HCT116 (cell line): ENCODE results near the gene SNTG2. TPM values are rescaled to one million over a fixed set of nuclear protein-coding genes. Genes with fewer than 3 reads are reported as not detected.

Experiments used
- ATAC-seq: fragments of 200-7000 bp; cut with Tn5 transposase; 2 replicates; pipeline ENCODE4 v1.9.1; 2020; ENCODE audit warnings: mild to moderate bottlenecking, moderate library complexity
- BruUV-seq: library from RNA; stranded (reverse); fragments of 400-500 nt; replicated peaks from 2 replicates; lab custom pipeline; 2021; lab: Mats Ljungman, UMichigan
- CTCF ChIA-PET: fragments of 300-600 bp; sonication (Branson Sonifier 250); formaldehyde crosslinking; loops from one replicate; lab custom pipeline; 2021; ENCODE audit warnings: antibody characterized with exemption; lab: Charles Lee
- POLR2A ChIA-PET: fragments of 300-600, 350-600 bp; sonication (Branson Sonifier 250); formaldehyde crosslinking; loops from one replicate; lab custom pipeline; 2021; ENCODE audit warnings: antibody characterized with exemption; lab: Charles Lee
- RAD21 ChIA-PET, 2 experiments: fragments of 300-600 bp; sonication (Branson Sonifier 250); formaldehyde crosslinking; loops; one replicate each; lab custom pipeline; 2023; ENCODE audit warnings: low total read pairs in 2 of 2; ENCODE audit not compliant: uncharacterized antibody in 2 of 2, unreplicated experiment in 2 of 2, low non-redundant PET in 1 of 2; lab: Charles Lee
- DNase-seq: peaks from one replicate; pipeline ENCODE4 v3.0.0-alpha.2; 2010; ENCODE audit warnings: low read depth, low spot score
- H2AFZ ChIP-seq: fragments of 200-600 bp; shearing (Covaris generic), sonication (generic); 2 replicates; pipeline ENCODE4 v1.6.1; 2017; ENCODE audit warnings: low read depth, mixed run types, mixed read lengths, antibody characterized with exemption, low read length; ENCODE audit not compliant: poor library complexity, severe bottlenecking
- H3K27ac ChIP-seq: 2 replicates; pipeline ENCODE4 v1.5.1; 2012; ENCODE audit warnings: low read depth, low read length
- H3K27me3 ChIP-seq: fragments of 200-600 bp; sonication (generic); 2 replicates; pipeline ENCODE4 v1.6.1; 2016; ENCODE audit warnings: mixed run types, low read length, mixed read lengths; ENCODE audit not compliant: insufficient read depth
- H3K36me3 ChIP-seq, 2 experiments: fragments of 200-500 bp in 1 of 2; fragments of 200-600 bp in 1 of 2; sonication (Bioruptor generic) in 1 of 2; sonication (generic) in 1 of 2; 2 replicates each; pipeline versions ENCODE4 v1.5.1 to v1.6.1; 2014 to 2016; ENCODE audit warnings: low read length in 2 of 2, inconsistent platforms in 1 of 2, mixed read lengths in 1 of 2, mixed run types in 1 of 2; ENCODE audit not compliant: insufficient read depth in 2 of 2, control insufficient read depth in 1 of 2
- H3K4me1 ChIP-seq, 2 experiments: fragments of 200-600 bp in 1 of 2; sonication (generic) in 1 of 2; 2 replicates each; pipeline versions ENCODE4 v1.5.1 to v1.6.1; 2012 to 2017; ENCODE audit warnings: low read length in 2 of 2, inconsistent platforms in 1 of 2, mild to moderate bottlenecking in 1 of 2, mixed read lengths in 1 of 2, mixed run types in 1 of 2, moderate library complexity in 1 of 2; ENCODE audit not compliant: insufficient read depth in 2 of 2, control insufficient read depth in 1 of 2
- H3K4me2 ChIP-seq: fragments of 200-600 bp; sonication (generic); 2 replicates; pipeline ENCODE4 v1.6.1; 2017; ENCODE audit warnings: mixed run types, low read length, mixed read lengths
- H3K4me3 ChIP-seq, 2 experiments: fragments of 200-600 bp in 1 of 2; sonication (generic) in 1 of 2; replicated peaks in 1 of 2; 2 replicates each; pipeline ENCODE4 v1.5.1; 2011 to 2016; ENCODE audit warnings: low read length in 2 of 2, control low read depth in 1 of 2, low read depth in 1 of 2, mild to moderate bottlenecking in 1 of 2, mixed read lengths in 1 of 2, mixed run types in 1 of 2
- H3K79me2 ChIP-seq: fragments of 200-600 bp; sonication (generic); 2 replicates; pipeline ENCODE4 v1.6.1; 2017; ENCODE audit warnings: mild to moderate bottlenecking, mixed run types, low read length, moderate library complexity, mixed read lengths; ENCODE audit not compliant: insufficient read depth
- H3K9ac ChIP-seq: fragments of 200-600 bp; sonication (generic); 2 replicates; pipeline ENCODE4 v1.6.1; 2016; ENCODE audit warnings: low read length, mixed read lengths
- H3K9me2 ChIP-seq: fragments of 200-600 bp; sonication (generic), shearing (Covaris generic); 2 replicates; pipeline ENCODE4 v1.6.1; 2017; ENCODE audit warnings: mixed run types, mild to moderate bottlenecking, moderate library complexity; ENCODE audit not compliant: insufficient read depth
- H3K9me3 ChIP-seq, 2 experiments: fragments of 200-500 bp in 1 of 2; fragments of 200-600 bp in 1 of 2; sonication (Bioruptor generic) in 1 of 2; sonication (generic) in 1 of 2; 2 replicates each; pipeline ENCODE4 v1.6.1; 2014 to 2017; ENCODE audit warnings: low read length in 2 of 2, mixed read lengths in 2 of 2, inconsistent platforms in 1 of 2, low read depth in 1 of 2, mild to moderate bottlenecking in 1 of 2, mixed run types in 1 of 2, moderate library complexity in 1 of 2; ENCODE audit not compliant: control insufficient read depth in 1 of 2, insufficient read depth in 1 of 2
- H4K20me1 ChIP-seq: fragments of 200-600 bp; sonication (generic), shearing (Covaris generic); 2 replicates; pipeline ENCODE4 v1.6.1; 2017; ENCODE audit warnings: mixed run types, mild to moderate bottlenecking, moderate library complexity; ENCODE audit not compliant: insufficient read depth
- CBX3 ChIP-seq: IDR thresholded peaks from 2 replicates; pipeline ENCODE4 v1.6.1; 2012; ENCODE audit warnings: low read depth
- CEBPB ChIP-seq: IDR thresholded peaks from 2 replicates; pipeline ENCODE4 v1.6.1; 2012; ENCODE audit warnings: low read depth
- EZH2 ChIP-seq: fragments of 200-600 bp; sonication (generic); IDR thresholded peaks from 2 replicates; pipeline ENCODE4 v1.6.1; 2017; ENCODE audit warnings: antibody characterized with exemption, mixed run types
- EZH2phosphoT487 ChIP-seq: fragments of 200-600 bp; IDR thresholded peaks from 2 replicates; pipeline ENCODE4 v1.6.1; 2018; ENCODE audit warnings: antibody characterized with exemption, borderline replicate concordance
- FOSL1 ChIP-seq: IDR thresholded peaks from 2 replicates; pipeline ENCODE4 v1.6.1; 2012; ENCODE audit warnings: low read depth
- JUND ChIP-seq: IDR thresholded peaks from 2 replicates; pipeline ENCODE4 v1.6.1; 2012
- MAX ChIP-seq: IDR thresholded peaks from 2 replicates; pipeline ENCODE4 v1.6.1; 2012
- POLR2A ChIP-seq: IDR thresholded peaks from 2 replicates; pipeline ENCODE4 v1.7.0; 2011; ENCODE audit warnings: borderline replicate concordance; ENCODE audit not compliant: insufficient read depth, insufficient read length; ENCODE audit errors: extremely low read depth
- POLR2AphosphoS5 ChIP-seq: IDR thresholded peaks from 2 replicates; pipeline ENCODE4 v1.6.1; 2011; ENCODE audit warnings: mild to moderate bottlenecking, low read depth, low read length, moderate library complexity
- RAD21 ChIP-seq: IDR thresholded peaks from 2 replicates; pipeline ENCODE4 v1.6.1; 2012; ENCODE audit warnings: low read depth, mild to moderate bottlenecking
- TCF7L2 ChIP-seq: IDR thresholded peaks from 2 replicates; pipeline ENCODE4 v1.7.0; 2011; ENCODE audit warnings: borderline replicate concordance, inconsistent platforms; ENCODE audit not compliant: insufficient read depth, insufficient read length; ENCODE audit errors: extremely low read depth
- ZNF274 ChIP-seq: fragments of 200-500 bp; sonication (Bioruptor generic); IDR thresholded peaks from 2 replicates; pipeline ENCODE4 v1.6.1; 2014; ENCODE audit warnings: mild to moderate bottlenecking, low read depth, low read length, inconsistent platforms
- intact Hi-C: fragments of 100-400 bp; cut with micrococcal nuclease; formaldehyde crosslinking; loops from 2 replicates; pipeline ENCODE4 v1.10.0; 2022
- total RNA-seq: library from RNA; stranded (reverse); gene quantifications from one replicate; pipeline ENCODE4 v1.2.1, GENCODE V29; 2021; ENCODE audit not compliant: unreplicated experiment
- TF ChIP-seq, protein P1 (sequence below): IDR thresholded peaks from 2 replicates; pipeline ENCODE4 v1.6.1; 2012; ENCODE audit warnings: low read depth
- TF ChIP-seq, protein P2 (sequence below), 3 experiments: fragments of 200-600 bp in 1 of 3; sonication (generic) in 1 of 3; IDR thresholded peaks in 2 of 3; conservative IDR thresholded peaks in 1 of 3; 2 replicates each; pipeline ENCODE4 v1.5.1; 2012 to 2017; ENCODE audit warnings: low read depth in 2 of 3, low read length in 2 of 3, antibody characterized with exemption in 1 of 3, borderline replicate concordance in 1 of 3, control low read depth in 1 of 3, mild to moderate bottlenecking in 1 of 3, mixed read lengths in 1 of 3, mixed run types in 1 of 3, moderate library complexity in 1 of 3; ENCODE audit not compliant: insufficient read depth in 1 of 3
- TF ChIP-seq, protein P3 (sequence below): IDR thresholded peaks from 2 replicates; pipeline ENCODE4 v1.6.1; 2011; ENCODE audit warnings: mild to moderate bottlenecking, low read length, moderate library complexity; ENCODE audit not compliant: insufficient replicate concordance; ENCODE audit errors: extremely low read depth

The SNTG2 gene
- total RNA-seq, 1 experiment from 2014 or later = not detected

- Histone ChIP-seq H3K4me2 (no peak overlapping the region), H3K27me3 (no peaks in the 10 kb centered on the region; the same call in 1 of the 2 replicates), H3K79me2 (no peaks in the 10 kb centered on the region), H2AFZ (no peak overlapping the region), H3K4me1 (peaks cover 0 to 8% of the 10 kb centered on the region in 2 experiments; a peak in 3 of 4 replicates), H3K9ac (no peak overlapping the region), H3K36me3 (no peaks in the 10 kb centered on the region), H3K9me2 (no peaks in the 10 kb centered on the region), H3K9me3 (no peaks in the 10 kb centered on the region), H3K4me3 (no peak overlapping the region), H3K27ac (no peak overlapping the region), H4K20me1 (no peaks in the 10 kb centered on the region)
- DNase-seq (no peak), ATAC-seq (no peak)
- POLR2A ChIA-PET = no interaction called here
- no TSS peak for BruUV-seq
- TF ChIP-seq EZH2 (no peak), CEBPB (no peak), POLR2AphosphoS5 (no peak), RAD21 (no peak), POLR2A (no peak), EZH2phosphoT487 (no peak), MAX (no peak), FOSL1 (no peak), JUND (no peak), CBX3 (no peak), TCF7L2 (no peak), ZNF274 (no peak)
- TF ChIP-seq, protein P1, sequence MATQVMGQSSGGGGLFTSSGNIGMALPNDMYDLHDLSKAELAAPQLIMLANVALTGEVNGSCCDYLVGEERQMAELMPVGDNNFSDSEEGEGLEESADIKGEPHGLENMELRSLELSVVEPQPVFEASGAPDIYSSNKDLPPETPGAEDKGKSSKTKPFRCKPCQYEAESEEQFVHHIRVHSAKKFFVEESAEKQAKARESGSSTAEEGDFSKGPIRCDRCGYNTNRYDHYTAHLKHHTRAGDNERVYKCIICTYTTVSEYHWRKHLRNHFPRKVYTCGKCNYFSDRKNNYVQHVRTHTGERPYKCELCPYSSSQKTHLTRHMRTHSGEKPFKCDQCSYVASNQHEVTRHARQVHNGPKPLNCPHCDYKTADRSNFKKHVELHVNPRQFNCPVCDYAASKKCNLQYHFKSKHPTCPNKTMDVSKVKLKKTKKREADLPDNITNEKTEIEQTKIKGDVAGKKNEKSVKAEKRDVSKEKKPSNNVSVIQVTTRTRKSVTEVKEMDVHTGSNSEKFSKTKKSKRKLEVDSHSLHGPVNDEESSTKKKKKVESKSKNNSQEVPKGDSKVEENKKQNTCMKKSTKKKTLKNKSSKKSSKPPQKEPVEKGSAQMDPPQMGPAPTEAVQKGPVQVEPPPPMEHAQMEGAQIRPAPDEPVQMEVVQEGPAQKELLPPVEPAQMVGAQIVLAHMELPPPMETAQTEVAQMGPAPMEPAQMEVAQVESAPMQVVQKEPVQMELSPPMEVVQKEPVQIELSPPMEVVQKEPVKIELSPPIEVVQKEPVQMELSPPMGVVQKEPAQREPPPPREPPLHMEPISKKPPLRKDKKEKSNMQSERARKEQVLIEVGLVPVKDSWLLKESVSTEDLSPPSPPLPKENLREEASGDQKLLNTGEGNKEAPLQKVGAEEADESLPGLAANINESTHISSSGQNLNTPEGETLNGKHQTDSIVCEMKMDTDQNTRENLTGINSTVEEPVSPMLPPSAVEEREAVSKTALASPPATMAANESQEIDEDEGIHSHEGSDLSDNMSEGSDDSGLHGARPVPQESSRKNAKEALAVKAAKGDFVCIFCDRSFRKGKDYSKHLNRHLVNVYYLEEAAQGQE = no peak
- TF ChIP-seq, protein P2, sequence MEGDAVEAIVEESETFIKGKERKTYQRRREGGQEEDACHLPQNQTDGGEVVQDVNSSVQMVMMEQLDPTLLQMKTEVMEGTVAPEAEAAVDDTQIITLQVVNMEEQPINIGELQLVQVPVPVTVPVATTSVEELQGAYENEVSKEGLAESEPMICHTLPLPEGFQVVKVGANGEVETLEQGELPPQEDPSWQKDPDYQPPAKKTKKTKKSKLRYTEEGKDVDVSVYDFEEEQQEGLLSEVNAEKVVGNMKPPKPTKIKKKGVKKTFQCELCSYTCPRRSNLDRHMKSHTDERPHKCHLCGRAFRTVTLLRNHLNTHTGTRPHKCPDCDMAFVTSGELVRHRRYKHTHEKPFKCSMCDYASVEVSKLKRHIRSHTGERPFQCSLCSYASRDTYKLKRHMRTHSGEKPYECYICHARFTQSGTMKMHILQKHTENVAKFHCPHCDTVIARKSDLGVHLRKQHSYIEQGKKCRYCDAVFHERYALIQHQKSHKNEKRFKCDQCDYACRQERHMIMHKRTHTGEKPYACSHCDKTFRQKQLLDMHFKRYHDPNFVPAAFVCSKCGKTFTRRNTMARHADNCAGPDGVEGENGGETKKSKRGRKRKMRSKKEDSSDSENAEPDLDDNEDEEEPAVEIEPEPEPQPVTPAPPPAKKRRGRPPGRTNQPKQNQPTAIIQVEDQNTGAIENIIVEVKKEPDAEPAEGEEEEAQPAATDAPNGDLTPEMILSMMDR (IDR thresholded peaks at IDR 0.05 in 2 of 3, conservative IDR thresholded peaks at IDR 0.05 in 1 of 3; ENCODE audit: borderline replicate concordance in 1 of 3, insufficient read depth in 1 of 3, low read depth in 2 of 3, low read length in 2 of 3) = no peak
- TF ChIP-seq, protein P3, sequence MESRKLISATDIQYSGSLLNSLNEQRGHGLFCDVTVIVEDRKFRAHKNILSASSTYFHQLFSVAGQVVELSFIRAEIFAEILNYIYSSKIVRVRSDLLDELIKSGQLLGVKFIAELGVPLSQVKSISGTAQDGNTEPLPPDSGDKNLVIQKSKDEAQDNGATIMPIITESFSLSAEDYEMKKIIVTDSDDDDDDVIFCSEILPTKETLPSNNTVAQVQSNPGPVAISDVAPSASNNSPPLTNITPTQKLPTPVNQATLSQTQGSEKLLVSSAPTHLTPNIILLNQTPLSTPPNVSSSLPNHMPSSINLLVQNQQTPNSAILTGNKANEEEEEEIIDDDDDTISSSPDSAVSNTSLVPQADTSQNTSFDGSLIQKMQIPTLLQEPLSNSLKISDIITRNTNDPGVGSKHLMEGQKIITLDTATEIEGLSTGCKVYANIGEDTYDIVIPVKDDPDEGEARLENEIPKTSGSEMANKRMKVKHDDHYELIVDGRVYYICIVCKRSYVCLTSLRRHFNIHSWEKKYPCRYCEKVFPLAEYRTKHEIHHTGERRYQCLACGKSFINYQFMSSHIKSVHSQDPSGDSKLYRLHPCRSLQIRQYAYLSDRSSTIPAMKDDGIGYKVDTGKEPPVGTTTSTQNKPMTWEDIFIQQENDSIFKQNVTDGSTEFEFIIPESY = no peak
- RAD21 ChIA-PET = no interaction called here
- intact Hi-C loops = no loop called here
- CTCF ChIA-PET = no interaction called here
Measured at GRCh38 chr2:1052771-1053191, 102.1 kb downstream of the SNTG2 start.
